Globus pallidus (tissue), 1 donor: Measurements from ENCODE around the gene ZNF581.

Experiments
- DNase-seq: peaks from one replicate; pipeline ENCODE4 v3.0.0-alpha.2; 2015; ENCODE audit warnings: low spot score

ZNF581 gene

GRCh38 chr19:55680339-55681130 lies 37.1 kb downstream of the ZNF581 start:
- DNase-seq = no peak

- no peak for DNase-seq
These were observed 38.0 kb downstream of the ZNF581 start for GRCh38 chr19:55681131-55682092.

- no peak for DNase-seq
These were observed 40.2 kb downstream of the ZNF581 start for GRCh38 chr19:55683449-55684261.

GRCh38 chr19:55684946-55685681 lies 41.7 kb downstream of the ZNF581 start:
- no peak for DNase-seq

GRCh38 chr19:55685776-55686175 lies 42.3 kb downstream of the ZNF581 start:
- DNase-seq = no peak

GRCh38 chr19:55686311-55687050 lies 43.0 kb downstream of the ZNF581 start:
- no peak for DNase-seq

GRCh38 chr19:55687281-55688201 lies 44.1 kb downstream of the ZNF581 start:
- DNase-seq = no peak

GRCh38 chr19:55688422-55689218 lies 45.2 kb downstream of the ZNF581 start:
- no peak for DNase-seq

GRCh38 chr19:55689411-55690108 lies 46.1 kb downstream of the ZNF581 start:
- no peak for DNase-seq

GRCh38 chr19:55690109-55690768 lies 46.8 kb downstream of the ZNF581 start:
- no peak for DNase-seq

- no peak for DNase-seq
These were observed 47.5 kb downstream of the ZNF581 start for GRCh38 chr19:55690769-55691545.

- no peak for DNase-seq
These were observed 48.4 kb downstream of the ZNF581 start for GRCh38 chr19:55691561-55692481.

- no peak for DNase-seq
These were observed 49.2 kb downstream of the ZNF581 start for GRCh38 chr19:55692681-55693081.

GRCh38 chr19:55693336-55693974 lies 50.0 kb downstream of the ZNF581 start:
- DNase-seq = no peak

GRCh38 chr19:55694241-55694655 lies 50.8 kb downstream of the ZNF581 start:
- no peak for DNase-seq
